ENCODE measurements around the gene AFP.

Gene AFP

DNA sequence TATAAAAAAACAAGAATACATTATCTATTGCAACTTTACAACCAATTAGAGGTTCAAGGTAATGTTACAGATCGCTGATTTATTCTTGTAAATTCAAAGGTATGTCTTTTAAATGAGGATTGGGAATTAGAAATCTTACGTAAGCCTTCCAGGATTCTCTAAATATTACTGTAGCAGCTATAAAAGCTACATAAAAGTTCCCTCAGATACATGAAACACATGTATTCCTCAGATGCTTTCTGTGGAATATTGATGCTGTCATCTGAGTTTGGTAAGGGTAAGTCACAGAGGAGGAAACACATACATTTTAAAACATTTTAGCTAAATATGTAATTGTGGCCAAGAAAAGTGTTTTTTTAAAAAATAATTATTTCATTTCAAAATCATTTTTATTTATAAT lies 3.4 kb downstream of the AFP start:
- no peak for DNase-seq

DNA sequence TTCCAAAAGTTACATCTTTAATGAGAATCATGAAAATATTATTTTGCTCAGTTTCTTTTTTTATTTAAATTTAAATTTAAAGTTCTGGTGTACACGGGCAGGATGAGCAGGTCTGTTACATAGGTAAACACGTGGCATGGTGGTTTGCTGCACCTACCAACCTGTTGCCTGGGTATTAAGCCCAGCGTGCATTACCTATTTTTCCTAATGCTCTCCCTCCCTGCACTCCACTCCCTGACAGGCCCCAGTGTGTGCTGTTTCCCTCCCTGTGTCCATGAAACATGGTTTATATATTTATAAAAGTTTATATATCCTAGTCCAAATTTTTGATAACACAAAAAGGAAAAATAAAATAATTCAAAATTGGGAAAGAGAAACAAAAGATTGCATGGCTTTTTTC lies 4.0 kb downstream of the AFP start:
- no peak for DNase-seq

DNA sequence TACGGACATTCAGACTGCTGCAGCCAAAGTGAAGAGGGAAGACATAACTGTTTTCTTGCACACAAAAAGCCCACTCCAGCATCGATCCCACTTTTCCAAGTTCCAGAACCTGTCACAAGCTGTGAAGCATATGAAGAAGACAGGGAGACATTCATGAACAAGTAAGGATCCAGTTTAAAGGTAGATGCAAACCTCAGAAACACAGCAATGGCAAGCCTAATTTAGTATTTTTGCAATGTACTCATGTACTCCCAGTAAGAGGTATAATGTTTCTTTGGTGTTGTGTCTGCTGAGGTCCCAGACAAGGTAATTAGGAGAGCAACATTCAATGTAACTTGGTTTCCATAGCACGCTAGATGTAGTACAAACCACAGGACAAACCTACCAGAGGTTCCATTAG lies 4.6 kb downstream of the AFP start:
- DNase-seq = no peak

DNA sequence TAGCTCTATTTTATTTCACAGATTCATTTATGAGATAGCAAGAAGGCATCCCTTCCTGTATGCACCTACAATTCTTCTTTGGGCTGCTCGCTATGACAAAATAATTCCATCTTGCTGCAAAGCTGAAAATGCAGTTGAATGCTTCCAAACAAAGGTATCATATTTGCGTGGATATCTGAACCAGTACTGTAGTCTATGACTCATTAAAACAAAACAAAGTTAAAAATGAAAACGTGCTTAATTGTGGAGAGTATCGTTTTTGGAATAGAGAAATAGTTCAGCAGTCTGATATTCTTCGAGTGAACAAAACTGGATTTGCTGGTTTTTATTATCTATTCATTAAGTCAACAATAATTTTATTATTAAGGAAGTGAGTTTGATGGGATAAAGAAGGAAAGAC lies 6.3 kb downstream of the AFP start:
- no peak for DNase-seq

DNA sequence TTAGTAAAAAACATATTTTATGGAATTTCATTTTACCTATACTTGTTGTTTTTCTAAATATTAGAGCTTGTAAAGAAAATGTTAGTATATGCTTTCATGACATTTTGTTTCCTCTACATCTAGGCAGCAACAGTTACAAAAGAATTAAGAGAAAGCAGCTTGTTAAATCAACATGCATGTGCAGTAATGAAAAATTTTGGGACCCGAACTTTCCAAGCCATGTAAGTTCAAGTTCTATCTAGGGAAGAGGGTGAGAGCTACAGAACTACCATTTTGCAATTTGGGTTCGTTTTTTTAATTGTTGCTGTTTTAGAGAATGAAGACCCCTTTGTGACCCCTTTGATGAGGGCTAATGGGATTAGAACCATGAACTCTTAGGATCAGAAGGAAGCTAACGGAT lies 7.2 kb downstream of the AFP start:
- DNase-seq = no peak

DNA sequence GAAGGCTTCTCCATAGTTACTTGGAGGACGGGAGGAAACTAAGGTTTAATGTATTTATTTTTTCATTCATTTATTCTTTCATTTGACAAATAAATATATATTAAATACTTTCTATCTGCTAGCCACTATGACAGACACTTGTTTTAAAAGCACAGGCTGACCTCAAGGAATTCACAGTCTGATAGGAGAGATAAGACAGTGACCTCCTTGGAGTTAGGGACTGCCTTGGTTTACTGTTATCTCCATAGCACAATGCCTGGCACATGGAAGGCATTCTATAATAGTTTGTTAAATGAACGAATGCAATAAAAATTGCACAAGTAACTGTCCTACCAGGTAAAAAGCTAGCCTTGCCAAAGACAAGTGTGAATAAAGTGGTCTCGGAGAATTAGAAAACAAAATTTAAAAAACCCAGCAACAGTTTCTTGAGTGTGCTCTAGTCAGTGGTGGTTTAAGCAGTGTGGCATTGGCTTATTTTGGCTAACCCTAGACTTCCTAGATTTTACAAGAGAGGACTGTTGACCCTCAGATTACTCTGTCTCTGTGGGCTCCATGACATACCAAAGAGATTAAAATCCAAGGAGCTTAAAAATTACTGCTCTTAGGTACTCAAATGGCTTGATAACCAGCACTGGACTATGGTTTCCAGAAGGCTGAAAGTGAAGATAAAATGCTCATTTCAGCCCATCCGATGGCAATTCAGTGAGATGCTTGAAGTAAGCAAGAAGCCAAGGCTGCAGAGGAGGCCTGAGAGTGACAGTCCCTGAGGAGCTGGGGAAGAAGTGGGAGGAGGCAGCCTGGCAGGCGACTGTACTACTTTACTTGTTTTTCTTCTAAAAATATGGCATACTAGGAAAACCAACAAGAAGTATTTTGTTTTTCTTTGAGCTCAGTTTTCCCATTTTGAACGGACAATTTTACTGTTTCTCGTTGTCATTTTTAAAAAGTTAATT lies 9.6 kb downstream of the AFP start:
- no peak for DNase-seq

DNA sequence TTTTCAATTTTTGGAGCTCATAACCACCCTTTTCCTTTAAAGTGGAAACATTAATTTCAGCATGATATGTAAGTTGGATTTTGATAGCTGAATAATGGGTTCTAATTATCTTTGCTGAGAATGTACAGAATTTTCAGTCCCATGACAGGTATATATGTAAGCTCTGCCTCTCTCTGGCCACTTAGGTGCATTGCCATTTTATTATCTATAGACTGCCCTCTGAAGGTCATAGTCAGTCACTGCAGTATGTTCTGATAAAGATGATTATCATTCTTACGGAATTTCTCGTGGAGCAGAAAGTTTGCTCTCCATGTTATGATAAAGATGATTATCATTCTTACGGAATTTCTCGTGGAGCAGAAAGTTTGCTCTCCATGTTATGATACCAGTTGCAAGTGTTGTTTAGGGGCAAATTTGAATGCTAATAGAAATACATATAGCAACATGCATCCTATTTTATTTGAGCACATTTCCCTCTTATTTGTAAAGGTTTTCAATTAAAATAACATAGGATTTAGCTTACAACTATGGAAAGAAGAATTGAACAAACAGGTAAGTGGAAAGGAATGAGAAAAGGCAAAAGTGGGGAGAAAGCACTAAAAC lies 10.4 kb downstream of the AFP start:
- peak in 1 of 5 experiments; percentile 47 for DNase-seq

DNA sequence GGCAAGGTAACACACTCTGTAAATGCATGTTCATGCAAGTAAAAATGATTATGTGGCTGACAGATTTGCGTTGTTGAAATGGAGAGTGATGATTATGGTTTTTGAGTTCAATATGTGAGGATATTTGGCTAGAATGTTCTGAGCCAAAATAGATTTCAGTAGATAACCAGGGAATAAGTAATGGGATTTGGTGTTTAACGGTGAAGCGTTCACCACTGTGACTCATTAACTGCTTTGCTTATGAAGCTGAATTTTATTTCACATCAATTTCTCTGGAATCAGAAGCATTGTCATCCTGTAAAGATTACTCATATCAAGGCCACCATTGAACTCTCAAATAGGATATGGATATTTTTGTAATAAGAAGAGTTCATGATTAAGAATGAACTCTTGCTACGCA lies 11.7 kb downstream of the AFP start:
- DNase-seq = peak in 1 of 5 experiments; percentile 29

DNA sequence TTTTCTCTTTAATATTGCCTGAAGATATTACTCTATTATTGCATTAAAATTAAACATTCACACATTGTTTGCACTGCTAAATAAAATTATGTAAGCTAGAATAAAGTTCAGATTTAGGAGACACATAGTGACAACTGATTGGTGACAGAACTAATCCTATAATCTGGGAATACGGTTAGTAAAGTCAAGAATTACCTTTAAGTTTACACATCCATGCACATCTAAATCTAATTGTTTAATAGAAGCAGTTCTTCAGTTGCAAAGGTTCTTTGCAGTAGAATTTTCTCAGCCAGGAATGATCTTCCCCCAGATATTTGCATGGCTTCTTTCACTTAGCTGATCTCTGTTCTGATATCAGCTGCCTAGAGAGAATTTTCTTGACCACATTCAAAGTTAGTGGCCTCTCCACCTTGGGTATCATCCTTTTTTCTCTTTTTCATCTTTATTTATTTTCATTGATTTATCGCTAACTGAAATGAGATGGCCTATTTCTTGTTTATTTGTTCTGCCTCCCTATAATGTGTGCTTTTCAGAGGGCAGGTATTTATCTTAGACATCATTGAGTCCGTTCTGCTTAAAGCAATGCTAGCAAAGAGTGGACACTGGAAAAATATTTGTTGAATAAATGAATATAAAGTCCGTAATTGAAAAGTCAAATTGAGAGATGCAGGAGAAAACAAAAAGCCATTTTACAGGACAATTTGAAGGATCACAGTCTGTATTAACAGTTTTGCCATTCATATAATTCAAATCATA lies 12.6 kb downstream of the AFP start:
- DNase-seq = no peak

DNA sequence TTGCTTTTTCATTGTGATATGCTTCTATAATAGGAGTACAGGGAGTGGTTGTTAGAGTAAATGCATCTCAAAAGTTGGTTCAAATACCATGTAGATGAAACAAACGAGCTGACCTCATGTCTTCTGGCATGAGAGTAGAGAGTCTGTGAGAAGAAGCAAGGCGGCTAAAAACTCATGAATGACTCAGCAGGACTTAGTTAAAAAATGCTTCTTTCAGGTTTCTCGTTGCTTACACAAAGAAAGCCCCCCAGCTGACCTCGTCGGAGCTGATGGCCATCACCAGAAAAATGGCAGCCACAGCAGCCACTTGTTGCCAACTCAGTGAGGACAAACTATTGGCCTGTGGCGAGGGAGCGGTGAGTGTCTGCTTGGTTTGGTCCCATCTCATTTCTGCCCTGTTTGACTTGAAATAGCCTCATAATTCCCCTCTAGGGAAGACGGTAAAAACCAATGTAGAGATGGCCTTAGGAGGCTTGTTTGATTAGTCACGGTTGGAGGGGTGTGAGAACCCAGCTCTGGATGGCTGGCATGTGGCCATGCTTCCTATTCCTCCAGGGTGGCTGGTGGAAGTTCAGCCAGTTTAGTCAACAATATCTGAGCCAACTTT lies 14.5 kb downstream of the AFP start:
- no peak for DNase-seq

DNA sequence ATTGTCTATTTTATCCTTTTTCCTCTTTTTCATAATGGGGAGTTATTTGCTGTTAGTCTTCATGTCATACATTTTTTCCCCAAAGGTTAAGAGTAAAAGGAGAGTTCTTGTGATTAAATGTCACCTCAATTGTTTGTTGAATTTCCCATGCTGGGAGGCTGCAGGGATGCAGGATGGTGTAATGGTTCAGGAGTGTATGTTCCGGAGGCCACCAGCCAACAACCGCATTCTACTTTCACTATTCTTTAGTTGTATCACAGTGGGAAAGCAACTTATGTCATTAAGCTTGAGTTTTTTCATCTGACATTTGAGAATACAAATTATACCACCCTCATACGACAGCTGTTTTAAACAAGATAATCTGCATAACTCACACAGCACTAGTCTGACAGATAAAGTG lies 15.4 kb downstream of the AFP start:
- no peak for DNase-seq

DNA sequence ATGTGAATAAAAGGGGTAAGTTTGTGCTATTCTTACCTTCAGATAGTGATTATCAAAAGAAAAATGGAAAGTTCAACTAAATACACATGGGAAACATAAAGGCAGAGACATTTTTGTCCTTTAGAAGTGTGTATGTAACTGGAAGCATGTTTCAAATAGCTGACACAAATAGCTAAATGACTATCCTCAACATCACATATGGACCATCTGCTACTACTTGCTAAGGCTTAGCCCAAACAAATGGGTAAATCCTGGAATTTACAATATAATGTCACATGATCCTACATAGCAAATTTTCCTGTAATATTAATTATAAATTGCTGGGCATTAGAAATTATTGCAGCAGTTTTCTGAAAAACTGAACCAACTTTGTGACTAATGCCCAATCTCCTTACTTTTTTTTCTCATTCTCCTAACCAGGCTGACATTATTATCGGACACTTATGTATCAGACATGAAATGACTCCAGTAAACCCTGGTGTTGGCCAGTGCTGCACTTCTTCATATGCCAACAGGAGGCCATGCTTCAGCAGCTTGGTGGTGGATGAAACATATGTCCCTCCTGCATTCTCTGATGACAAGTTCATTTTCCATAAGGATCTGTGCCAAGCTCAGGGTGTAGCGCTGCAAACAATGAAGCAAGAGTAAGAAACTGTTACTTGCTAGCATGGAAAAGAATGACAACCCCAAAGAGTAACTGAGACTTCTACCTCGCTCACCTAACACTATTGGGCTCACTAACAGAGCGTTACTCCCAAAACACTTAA lies 16.1 kb downstream of the AFP start:
- DNase-seq = no peak

DNA sequence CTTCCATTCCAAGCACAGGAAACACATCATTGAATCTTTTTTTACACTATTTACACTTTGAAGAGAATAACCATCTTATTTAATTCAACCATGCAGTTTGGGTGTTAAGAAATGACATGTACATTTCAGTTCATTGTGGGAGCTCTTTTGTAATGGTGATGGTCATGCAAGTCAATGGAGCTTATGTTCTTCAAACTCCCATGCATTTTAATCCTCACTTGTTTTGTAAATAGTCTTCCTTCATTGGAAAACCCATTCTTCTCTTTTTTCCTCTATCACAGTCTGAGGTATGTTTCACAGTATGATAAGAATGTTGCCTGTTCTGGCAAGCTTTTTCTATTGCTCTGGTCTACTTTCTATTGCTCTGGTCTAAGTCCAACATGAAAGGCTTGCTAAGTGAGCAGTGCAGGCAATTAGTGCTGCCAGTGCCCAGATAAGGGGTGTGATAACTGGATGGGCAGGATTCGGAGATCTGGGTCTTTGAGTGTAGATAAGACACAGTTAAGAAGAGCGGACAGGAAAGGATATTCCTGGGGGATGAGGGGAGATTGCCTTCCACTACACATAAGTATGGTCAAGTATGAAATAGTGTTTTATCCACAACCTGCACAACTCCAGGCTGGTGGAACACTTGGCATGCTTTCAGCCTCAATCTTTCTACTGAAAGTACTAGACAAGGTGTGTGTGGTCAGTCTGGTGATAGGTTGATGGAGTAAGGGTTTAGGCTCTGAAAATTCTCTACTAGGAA lies 17.1 kb downstream of the AFP start:
- DNase-seq = no peak

DNA sequence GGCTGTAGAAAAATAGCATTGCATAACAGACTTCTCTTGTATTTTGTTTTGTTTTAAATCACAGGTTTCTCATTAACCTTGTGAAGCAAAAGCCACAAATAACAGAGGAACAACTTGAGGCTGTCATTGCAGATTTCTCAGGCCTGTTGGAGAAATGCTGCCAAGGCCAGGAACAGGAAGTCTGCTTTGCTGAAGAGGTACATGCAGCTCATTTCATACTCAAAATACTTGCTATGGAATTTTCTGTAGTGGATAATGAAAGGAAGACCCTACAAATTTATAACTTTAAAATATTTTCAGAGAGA lies 17.6 kb downstream of the AFP start:
- no peak for DNase-seq

DNA sequence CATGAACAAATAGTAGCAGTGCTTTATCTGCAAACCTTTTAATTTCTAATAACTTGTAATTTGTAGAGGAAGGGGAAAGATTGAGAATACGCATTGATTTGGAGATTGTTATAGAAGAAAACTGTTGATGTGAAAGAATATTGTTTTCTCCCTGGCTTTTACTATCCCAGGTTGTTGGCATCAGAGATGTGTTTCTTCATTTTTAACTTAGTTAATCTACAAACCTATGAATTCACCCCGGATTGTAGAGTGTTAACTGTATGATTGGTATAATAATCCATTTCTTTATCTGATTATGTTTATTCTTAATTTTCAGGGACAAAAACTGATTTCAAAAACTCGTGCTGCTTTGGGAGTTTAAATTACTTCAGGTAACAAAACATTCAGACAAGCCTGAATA lies 18.9 kb downstream of the AFP start:
- no peak for DNase-seq

DNA sequence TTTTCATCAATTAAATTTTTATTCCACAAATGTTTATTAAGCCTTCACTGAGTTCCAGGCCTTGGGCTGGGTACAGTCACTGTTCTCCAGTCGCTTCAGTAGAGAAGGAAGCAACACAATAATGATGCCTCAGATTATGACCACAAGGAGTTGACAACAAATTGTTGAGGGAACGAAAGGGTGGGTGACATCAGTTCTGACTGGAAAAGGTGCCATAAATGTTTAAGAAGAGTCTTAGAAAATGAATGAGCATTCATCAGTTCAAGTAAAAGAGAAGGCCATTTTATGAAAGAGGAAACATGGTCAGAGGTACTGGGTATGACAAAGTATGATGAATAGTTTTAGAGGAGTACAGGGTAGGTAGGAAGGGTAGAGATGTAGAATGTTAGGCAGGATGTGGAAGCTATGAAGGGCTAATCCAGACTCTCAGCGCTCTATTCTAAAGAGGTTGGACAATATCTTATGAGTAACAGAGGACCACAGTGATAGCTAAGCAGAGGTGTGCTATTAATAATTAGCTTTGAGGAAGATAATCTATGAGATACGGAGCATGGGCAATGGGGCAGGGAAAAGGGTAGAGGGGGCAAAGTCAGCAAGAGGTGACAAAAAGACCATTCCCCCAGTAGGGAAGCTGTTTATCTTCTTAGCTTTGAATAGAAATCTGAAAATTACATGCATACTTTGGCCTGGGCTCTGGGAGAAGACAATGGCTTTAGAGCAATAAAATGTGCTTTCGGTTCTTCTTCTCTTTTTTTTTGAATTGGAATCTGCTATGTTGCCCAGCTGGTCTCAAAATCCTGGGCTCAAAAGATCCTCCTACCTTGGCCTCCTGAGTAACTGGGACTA lies 20.4 kb downstream of the AFP start:
- DNase-seq = no peak

DNA sequence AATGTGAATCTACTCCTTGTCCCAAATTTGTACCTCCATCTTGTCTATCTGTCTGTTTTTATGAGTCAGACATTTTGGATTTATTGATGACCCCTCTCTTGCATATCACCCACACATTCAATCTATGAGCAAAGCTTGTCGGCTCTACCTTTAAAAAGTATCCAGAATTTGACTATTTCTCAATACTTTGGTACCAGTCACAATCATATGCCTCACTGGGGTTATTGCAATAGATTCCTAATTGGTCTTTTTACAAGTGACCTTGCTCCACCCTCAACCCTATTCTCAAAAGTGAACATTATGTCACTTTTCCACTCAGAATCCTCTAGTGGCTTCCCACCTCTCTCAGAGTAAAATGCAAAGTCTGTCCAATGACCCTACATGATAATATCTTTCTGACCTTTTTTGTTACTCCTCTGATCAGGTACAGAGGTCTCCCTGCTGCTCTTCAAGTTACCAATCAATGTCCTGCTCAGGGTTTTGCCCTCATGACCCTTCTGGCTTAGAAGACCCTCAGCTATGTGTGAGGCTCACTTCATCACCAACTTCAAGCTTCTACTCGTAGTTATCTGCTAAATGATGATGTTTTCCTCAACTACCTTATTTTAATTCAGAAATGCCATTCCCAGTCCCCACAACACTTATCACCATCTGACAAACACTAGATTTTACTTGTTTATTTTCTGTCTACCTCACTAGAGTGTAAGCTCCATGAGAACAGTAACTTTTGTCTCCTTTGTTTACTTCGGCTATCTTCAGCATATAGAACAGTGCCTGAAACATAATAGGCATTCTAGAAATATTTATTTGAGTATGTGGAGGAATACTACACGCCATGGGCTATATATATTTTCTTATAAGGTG lies 22.4 kb downstream of the AFP start:
- no peak for DNase-seq

DNA sequence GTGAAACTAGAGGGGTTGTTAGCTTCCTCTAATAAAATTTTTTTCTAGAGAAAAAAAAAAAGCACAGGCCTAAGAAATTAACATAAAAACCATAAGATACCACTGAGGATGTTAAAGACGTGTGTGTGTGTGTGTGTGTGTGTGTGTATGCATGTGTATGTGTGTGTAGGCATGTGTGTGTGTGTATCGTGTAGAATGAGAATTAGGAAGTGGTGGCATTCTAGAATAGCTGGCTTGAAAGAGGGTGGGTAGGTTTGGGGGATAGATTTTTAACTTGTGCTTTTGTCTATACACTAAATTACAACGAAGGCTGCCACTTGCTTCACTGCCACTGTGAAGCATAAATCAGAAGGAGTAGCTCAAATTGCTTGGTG lies 23.0 kb downstream of the AFP start:
- no peak for DNase-seq

DNA sequence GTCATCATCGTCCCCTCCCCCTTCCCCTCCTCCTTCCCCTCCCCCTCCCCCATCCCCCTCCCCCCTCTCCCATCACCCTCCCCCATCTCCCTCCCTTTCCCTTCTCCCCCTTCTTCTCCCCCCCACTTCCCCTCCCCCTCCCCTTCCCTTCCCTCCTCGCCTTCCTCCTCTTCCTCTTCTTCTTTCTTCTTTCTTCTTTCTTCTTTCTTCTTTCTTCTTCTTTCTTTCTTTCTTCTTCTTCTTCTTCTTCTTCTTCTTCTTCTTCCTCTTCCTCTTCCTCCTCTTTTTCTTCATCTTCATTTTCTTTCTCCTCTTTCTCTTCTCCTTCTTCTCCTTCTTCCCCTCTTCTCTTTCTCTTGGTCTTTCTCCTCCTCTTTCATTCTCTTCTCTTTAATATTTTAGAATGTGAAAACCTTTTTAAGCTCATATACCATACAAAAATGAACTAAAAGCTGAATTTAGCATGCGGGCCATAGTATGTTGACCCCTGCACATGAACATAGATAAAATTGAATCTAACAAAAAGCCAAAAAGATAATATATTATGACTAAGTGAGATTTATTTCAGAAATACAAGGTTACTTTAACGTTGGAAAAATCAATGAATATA lies 25.0 kb downstream of the AFP start:
- DNase-seq = no peak

DNA sequence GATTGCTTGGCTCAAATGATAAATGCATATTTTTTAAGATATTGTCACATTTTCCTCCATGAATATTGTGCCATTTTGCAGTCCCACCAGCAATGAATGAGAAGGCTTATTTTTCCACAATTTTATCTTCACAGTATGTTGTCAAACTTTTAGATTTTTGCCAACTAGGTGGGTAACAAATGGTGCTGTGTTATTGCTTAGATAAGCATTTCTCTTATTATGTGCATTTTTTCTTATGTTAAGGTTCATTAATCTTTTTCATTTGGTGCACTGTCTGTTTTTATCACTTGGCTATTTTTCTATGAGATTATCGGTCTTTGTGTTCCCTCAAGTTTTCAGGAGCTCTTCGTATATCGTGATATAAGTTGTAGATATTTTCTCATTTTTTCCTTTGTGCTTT lies 32.1 kb downstream of the AFP start:
- no peak for DNase-seq

Measured in T-helper 2 cell (primary cell).